Subcutaneous abdominal adipose tissue (tissue), 5 donors: ENCODE results near the gene CEBPB.
A peak's percentile ranks its signal among the peaks of the same experiment; 100 is the strongest.

ENCODE experiments used
- H3K27ac ChIP-seq: one replicate; pipeline ENCODE4 v1.7.0; 2013; ENCODE audit warnings: low read depth, mild to moderate bottlenecking, inconsistent platforms, low read length, moderate library complexity
- H3K27me3 ChIP-seq, 5 donors: one replicate each; pipeline ENCODE4 v1.7.0; 2013; ENCODE audit warnings: low read length in 5 of 5, inconsistent platforms in 1 of 5; ENCODE audit not compliant: control insufficient read depth in 5 of 5, insufficient read depth in 4 of 5
- H3K36me3 ChIP-seq, 5 donors: one replicate each; pipeline ENCODE4 v1.7.0; 2013; ENCODE audit warnings: low read length in 5 of 5; ENCODE audit not compliant: control insufficient read depth in 5 of 5, insufficient read depth in 5 of 5
- H3K4me1 ChIP-seq, 5 donors: one replicate each; pipeline ENCODE4 v1.7.0; 2013; ENCODE audit warnings: low read length in 5 of 5, mild to moderate bottlenecking in 3 of 5, moderate library complexity in 1 of 5; ENCODE audit not compliant: control insufficient read depth in 5 of 5, insufficient read depth in 5 of 5
- H3K4me3 ChIP-seq, 5 donors: one replicate each; pipeline ENCODE4 v1.7.0; 2013; ENCODE audit warnings: low read length in 5 of 5, low read depth in 1 of 5
- H3K9ac ChIP-seq, 5 donors: one replicate each; pipeline ENCODE4 v1.7.0; 2013; ENCODE audit warnings: low read length in 5 of 5, mild to moderate bottlenecking in 4 of 5, moderate library complexity in 3 of 5
- H3K9me3 ChIP-seq, 5 donors: one replicate each; pipeline ENCODE4 v1.7.0; 2013; ENCODE audit warnings: low read length in 5 of 5; ENCODE audit not compliant: control insufficient read depth in 5 of 5
- donor health status: healthy.
- donor health status: healthy.
- donor health status: healthy.
- donor health status: healthy.
- donor health status: healthy.

The CEBPB gene

GRCh38 chr20:50190251-50191064 lies at the start of gene CEBPB:
Gene CEBPB (plus strand): TSS chr20:50190830. CDS start chr20:50191034, 204 bp downstream.
- Histone ChIP-seq H3K4me3 (peak within 1 kb of the TSS; percentile 79 to 100 (median 94)), H3K9ac (peak within 1 kb of the TSS; percentile 63 to 100 (median 97)), H3K9me3 (no peaks in the 10 kb centered on the region), H3K4me1 (peaks cover 14 to 55% (median 27%) of the 10 kb centered on the region in 5 donors), H3K27me3 (peaks cover 0 to 5% (median 0%) of the 10 kb centered on the region in 5 donors), H3K27ac (peak within 1 kb of the TSS; percentile 99), H3K36me3 (peaks cover 0 to 20% (median 16%) of the 10 kb centered on the region in 5 donors)

- H3K4me3 ChIP-seq, result no peak overlapping the region
- no peaks in the 10 kb centered on the region for H3K27me3 ChIP-seq
- H3K4me1 ChIP-seq, result peaks cover 6 to 78% (median 66%) of the 10 kb centered on the region in 5 donors
- H3K9ac ChIP-seq, result peak overlapping the region in 2 of 5 donors; percentile 14 to 16
- H3K36me3 ChIP-seq, result peaks cover 0 to 39% (median 38%) of the 10 kb centered on the region in 5 donors
- H3K27ac ChIP-seq, result no peak overlapping the region
- no peaks in the 10 kb centered on the region for H3K9me3 ChIP-seq
Measured at GRCh38 chr20:50141018-50141675, 49.5 kb upstream of the CEBPB start.

GRCh38 chr20:50141811-50142561 lies 48.6 kb upstream of the CEBPB start:
- no peaks in the 10 kb centered on the region for H3K27me3 ChIP-seq
- peak overlapping the region in 1 of 5 donors; percentile 14 for H3K9ac ChIP-seq
- H3K27ac ChIP-seq, result no peak overlapping the region
- peaks cover 0 to 42% (median 39%) of the 10 kb centered on the region in 5 donors for H3K36me3 ChIP-seq
- H3K4me3 ChIP-seq, result no peak overlapping the region
- H3K4me1 ChIP-seq, result peaks cover 9 to 85% (median 74%) of the 10 kb centered on the region in 5 donors
- H3K9me3 ChIP-seq, result no peaks in the 10 kb centered on the region

GRCh38 chr20:50142812-50143211 lies 47.8 kb upstream of the CEBPB start:
- H3K27ac ChIP-seq, result peak overlapping the region; percentile 86

DNA sequence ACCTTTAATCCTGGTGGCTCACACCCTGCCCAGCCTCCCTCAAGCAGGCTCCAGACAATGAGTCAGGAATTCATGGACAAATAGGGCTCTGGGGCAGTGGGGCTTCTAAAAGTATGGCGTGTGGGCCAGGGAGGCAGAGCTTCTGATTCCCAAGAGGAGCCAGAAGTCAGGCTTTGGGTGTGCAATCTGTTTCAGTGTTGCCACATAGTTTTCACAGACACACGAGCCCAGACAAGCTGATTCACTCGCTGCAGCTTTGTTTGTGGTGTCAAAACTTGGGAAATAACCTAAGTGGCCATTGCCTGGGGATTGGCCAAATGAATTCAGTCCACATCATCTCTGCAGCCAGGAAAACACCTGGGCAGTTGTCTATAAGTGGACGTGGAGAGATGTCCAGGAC lies 46.3 kb upstream of the CEBPB start:
- no peaks in the 10 kb centered on the region for H3K9me3 ChIP-seq
- H3K27me3 ChIP-seq, result no peaks in the 10 kb centered on the region
- peaks cover 0 to 56% (median 44%) of the 10 kb centered on the region in 5 donors for H3K36me3 ChIP-seq
- peak overlapping the region in 1 of 5 donors; percentile 33 for H3K9ac ChIP-seq
- H3K27ac ChIP-seq, result peak overlapping the region; percentile 86
- no peak overlapping the region for H3K4me3 ChIP-seq
- H3K4me1 ChIP-seq, result peaks cover 10 to 81% (median 74%) of the 10 kb centered on the region in 5 donors

More at GRCh38 chr20:50142812-50143211, 47.8 kb upstream of the CEBPB start:
- no peak overlapping the region for H3K4me3 ChIP-seq
- H3K27me3 ChIP-seq, result no peaks in the 10 kb centered on the region
- H3K9me3 ChIP-seq, result no peaks in the 10 kb centered on the region
- peaks cover 0 to 48% (median 41%) of the 10 kb centered on the region in 5 donors for H3K36me3 ChIP-seq
- H3K9ac ChIP-seq, result no peak overlapping the region
- peaks cover 9 to 85% (median 77%) of the 10 kb centered on the region in 5 donors for H3K4me1 ChIP-seq

DNA sequence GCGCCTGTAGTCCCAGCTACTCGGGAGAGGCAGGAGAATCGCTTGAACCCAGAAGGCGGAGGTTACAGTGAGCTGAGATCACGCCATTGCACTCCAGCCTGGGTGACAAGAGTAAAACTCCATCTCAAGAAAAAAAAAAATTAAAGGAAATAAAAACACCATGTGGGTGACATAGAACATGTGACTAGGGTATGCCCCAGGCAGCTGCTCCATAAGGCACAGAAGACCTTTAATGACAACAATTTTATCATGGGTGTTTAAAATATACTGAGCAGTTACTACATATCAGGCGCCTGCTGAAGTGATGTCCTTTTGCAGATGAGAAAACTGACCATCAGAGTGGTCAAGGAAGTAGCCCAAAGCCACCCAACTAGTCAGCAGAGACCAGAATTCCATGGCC lies 45.1 kb upstream of the CEBPB start:
- H3K27me3 ChIP-seq, result no peaks in the 10 kb centered on the region
- no peaks in the 10 kb centered on the region for H3K9me3 ChIP-seq
- H3K4me1 ChIP-seq, result peaks cover 14 to 82% (median 76%) of the 10 kb centered on the region in 5 donors
- H3K36me3 ChIP-seq, result peaks cover 0 to 53% (median 42%) of the 10 kb centered on the region in 5 donors
- no peak overlapping the region for H3K4me3 ChIP-seq
- H3K9ac ChIP-seq, result peak overlapping the region in 2 of 5 donors; percentile 8 to 39
- H3K27ac ChIP-seq, result peak overlapping the region; percentile 94

DNA sequence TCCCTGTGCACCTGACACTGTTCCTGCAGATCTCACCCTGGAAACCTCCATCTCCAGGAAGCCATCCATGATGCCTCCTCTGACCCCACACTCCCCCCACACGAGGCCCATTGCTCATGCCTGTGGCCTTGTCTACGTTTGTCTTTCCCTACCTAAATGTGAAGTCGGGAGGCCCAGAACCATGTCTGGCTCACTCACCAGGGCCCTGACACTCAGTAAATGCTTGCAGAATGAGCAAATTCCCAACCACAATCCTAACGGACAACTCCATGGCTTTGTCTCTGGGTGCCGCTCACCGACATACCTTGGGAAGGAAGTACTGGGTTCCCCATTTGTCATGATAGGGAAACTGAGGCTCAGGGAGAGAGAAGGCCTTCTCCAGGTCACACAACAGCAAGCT lies 44.4 kb upstream of the CEBPB start:
- Histone ChIP-seq H3K27me3 (no peaks in the 10 kb centered on the region), H3K9ac (peak overlapping the region in 2 of 5 donors; percentile 0 to 53), H3K4me1 (peaks cover 18 to 81% (median 76%) of the 10 kb centered on the region in 5 donors), H3K27ac (peak overlapping the region; percentile 94), H3K4me3 (no peak overlapping the region), H3K36me3 (peaks cover 0 to 46% (median 36%) of the 10 kb centered on the region in 5 donors), H3K9me3 (no peaks in the 10 kb centered on the region)

DNA sequence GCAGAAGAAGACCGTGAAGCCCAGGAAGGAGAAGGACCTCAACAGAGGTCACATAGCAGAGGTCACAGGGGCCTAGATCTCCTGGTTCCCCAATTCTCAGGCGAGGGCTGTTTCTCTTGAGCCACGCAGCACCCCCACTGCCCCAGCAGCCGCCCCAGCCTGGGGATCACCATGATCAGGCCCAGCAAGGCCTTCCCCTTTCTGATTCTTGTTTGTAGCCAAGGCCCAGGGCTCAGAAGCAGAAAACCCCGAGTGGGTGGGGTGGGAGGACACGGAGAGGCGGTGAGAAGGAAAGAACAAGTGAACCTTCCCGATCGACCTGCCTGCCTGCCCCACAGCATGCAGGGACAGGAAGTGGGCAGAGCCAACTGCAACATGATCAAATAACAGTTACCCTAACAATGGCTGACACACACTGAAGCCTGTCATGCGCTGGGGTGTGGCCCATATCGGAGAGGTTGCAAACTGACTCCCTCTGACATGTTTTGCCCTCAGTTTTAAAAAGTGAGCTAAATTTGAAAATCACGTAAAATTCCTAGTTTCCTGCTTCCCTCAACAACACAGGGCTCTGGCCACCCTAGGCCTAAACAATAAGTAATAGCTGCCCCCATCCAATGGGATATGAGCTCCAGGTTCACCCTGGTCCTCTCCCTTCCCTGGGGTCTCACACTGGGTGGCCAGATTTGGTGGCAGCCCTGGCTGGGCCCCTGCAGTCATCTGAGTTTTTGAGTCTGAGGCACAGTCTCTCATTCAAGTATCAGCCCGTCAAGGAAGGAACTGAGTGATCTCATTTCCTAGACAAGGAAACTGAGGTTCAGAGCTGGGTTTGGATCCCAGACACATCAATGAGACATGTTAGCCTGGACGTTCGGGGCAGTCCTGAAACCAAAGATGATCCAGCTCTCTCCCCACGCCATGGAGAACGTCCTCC lies 43.6 kb upstream of the CEBPB start:
- peaks cover 23 to 82% (median 75%) of the 10 kb centered on the region in 5 donors for H3K4me1 ChIP-seq
- H3K9ac ChIP-seq, result peak overlapping the region in 4 of 5 donors; percentile 0 to 53 (median 21)
- no peaks in the 10 kb centered on the region for H3K9me3 ChIP-seq
- H3K27me3 ChIP-seq, result no peaks in the 10 kb centered on the region
- H3K27ac ChIP-seq, result peak overlapping the region; percentile 94
- H3K4me3 ChIP-seq, result peak overlapping the region in 2 of 5 donors; percentile 6 to 33
- H3K36me3 ChIP-seq, result peaks cover 0 to 38% (median 30%) of the 10 kb centered on the region in 5 donors
